ENCODE data around the gene COL4A2. TPM values are rescaled to one million over a fixed set of nuclear protein-coding genes. Genes with fewer than 3 reads are reported as not detected.

The COL4A2 gene
- total and polyA plus RNA-seq, 12 donors: 70.9 to 1,589 (median 171) TPM

GRCh38 chr13:110381029-110381360 is 73.9 kb downstream of the COL4A2 start:
- H3K27ac ChIP-seq: no peak overlapping the region
- intact Hi-C loops (cut with DNase I): no loop called here
- 89 to 91% (median 91%) methylated on average over 12 of the region's 12 CpGs for WGBS, 4 donors
- H3K4me3 ChIP-seq: no peak overlapping the region
- no peak for TF ChIP-seq POLR2A (IDR thresholded peaks at IDR 0.05)
- no peak for TF ChIP-seq CTCF (IDR thresholded peaks at IDR 0.05)
- no peaks in the 10 kb centered on the region for H3K9me3 ChIP-seq (replicated peaks in 1 of 3)
- no peak for DNase-seq
- no peaks in the 10 kb centered on the region for H3K27me3 ChIP-seq
- no peaks in the 10 kb centered on the region for H3K36me3 ChIP-seq (replicated peaks in 1 of 2)
- peaks cover 5 to 25% of the 10 kb centered on the region in 2 donors for H3K4me1 ChIP-seq (replicated peaks in 1 of 2)

DNA sequence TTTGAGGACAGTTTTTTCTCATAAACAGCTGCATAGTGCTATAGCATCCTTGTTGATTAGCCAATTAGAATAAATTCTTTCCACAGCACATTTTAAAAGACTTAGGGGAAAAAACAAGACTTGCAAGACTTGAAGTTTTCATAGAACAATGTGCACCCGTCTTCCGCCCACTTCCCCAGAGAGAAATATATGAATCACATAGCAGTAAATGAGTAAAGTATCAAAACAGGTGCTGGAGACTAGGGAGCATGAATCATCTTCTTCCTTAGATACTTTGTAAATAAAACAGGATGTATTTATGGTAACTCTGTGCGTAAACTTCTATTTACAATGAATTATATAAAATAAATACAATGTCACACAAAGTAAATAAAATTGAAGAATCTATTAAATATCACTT is 75.1 kb downstream of the COL4A2 start:
- DNase-seq: no peak
- H3K4me1 ChIP-seq (replicated peaks in 1 of 2): peaks cover 0 to 13% of the 10 kb centered on the region in 2 donors
- no peaks in the 10 kb centered on the region for H3K36me3 ChIP-seq (replicated peaks in 1 of 2)
- intact Hi-C loops (cut with DNase I): no loop called here
- no peak overlapping the region for H3K4me3 ChIP-seq
- no peak overlapping the region for H3K27ac ChIP-seq
- no peaks in the 10 kb centered on the region for H3K9me3 ChIP-seq (replicated peaks in 1 of 3)
- H3K27me3 ChIP-seq: no peaks in the 10 kb centered on the region
- WGBS, 4 donors: 86 to 93% (median 91%) methylated on average over 3 of the region's 3 CpGs
- TF ChIP-seq POLR2A (IDR thresholded peaks at IDR 0.05) (no peak), CTCF (IDR thresholded peaks at IDR 0.05) (no peak)

DNA sequence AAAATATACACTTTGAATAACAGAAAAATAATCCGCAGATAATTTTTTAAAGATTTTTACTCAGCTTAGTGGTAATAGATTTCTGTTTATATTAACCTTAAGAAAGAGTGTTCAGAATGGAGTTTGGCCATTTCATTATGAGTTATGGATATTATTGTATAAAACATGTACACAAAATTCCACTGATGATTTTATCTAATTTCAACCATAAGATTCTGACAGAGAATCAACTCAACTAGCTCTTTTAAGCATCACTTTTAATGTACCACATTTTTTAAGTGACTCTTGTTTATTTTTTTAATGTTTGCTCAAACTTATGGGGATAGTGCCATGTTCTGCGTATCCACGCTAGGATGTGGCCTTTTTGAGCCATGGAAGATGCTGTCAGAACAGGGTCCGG is 75.7 kb downstream of the COL4A2 start:
- no peaks in the 10 kb centered on the region for H3K36me3 ChIP-seq (replicated peaks in 1 of 2)
- H3K27ac ChIP-seq: no peak overlapping the region
- intact Hi-C loops (cut with DNase I): no loop called here
- DNase-seq: no peak
- TF ChIP-seq CTCF (IDR thresholded peaks at IDR 0.05) (no peak), POLR2A (IDR thresholded peaks at IDR 0.05) (no peak)
- H3K27me3 ChIP-seq: no peaks in the 10 kb centered on the region
- peaks cover 0 to 13% of the 10 kb centered on the region in 2 donors for H3K4me1 ChIP-seq (replicated peaks in 1 of 2)
- WGBS, 4 donors: 89 to 93% (median 92%) methylated on average over 4 of the region's 4 CpGs
- no peak overlapping the region for H3K4me3 ChIP-seq
- no peaks in the 10 kb centered on the region for H3K9me3 ChIP-seq (replicated peaks in 1 of 3)

GRCh38 chr13:110387451-110388107 is 80.5 kb downstream of the COL4A2 start:
- Histone ChIP-seq H3K4me3 (peak overlapping the region in 1 of 4 donors; percentile 36), H3K27ac (peak overlapping the region in 3 of 5 donors; percentile 43 to 86 (median 48)), H3K36me3 (replicated peaks in 1 of 2) (no peaks in the 10 kb centered on the region), H3K4me1 (replicated peaks in 1 of 2) (peaks cover 0 to 18% of the 10 kb centered on the region in 2 donors), H3K27me3 (no peaks in the 10 kb centered on the region), H3K9me3 (replicated peaks in 1 of 3) (no peaks in the 10 kb centered on the region)
- DNase-seq: peak in 5 of 7 donors; percentile 46 to 73 (median 50)
- no peak for TF ChIP-seq CTCF (IDR thresholded peaks at IDR 0.05)
- 20 to 28% (median 26%) methylated on average over 11 to 25 of the region's 25 CpGs for WGBS, 4 donors
- intact Hi-C loops (cut with DNase I): no loop called here
